ENCODE measurements around the gene ZNF30.
"Not testable (repeated sequence)": the region's sequence is repeated elsewhere in the genome, so short reads cannot be mapped to it uniquely, and the experiment has no call there.

Gene ZNF30

GRCh38 chr19:34926685-34927375 lies at the start of gene ZNF30:
TSS of gene ZNF30 (plus strand) at chr19:34926903. CDS start at chr19:34929948, 3,045 bp downstream.
- peak; percentile 93 for DNase-seq (ENCODE audit: low spot score)

- DNase-seq (ENCODE audit: low spot score): no peak
Observed at GRCh38 chr19:34879563-34879962, 47.1 kb upstream of the ZNF30 start.

- no peak for DNase-seq (ENCODE audit: low spot score)
Observed at GRCh38 chr19:34880034-34880433, 46.7 kb upstream of the ZNF30 start.

- no peak for DNase-seq (ENCODE audit: low spot score)
Observed at GRCh38 chr19:34881982-34882381, 44.7 kb upstream of the ZNF30 start.

DNA sequence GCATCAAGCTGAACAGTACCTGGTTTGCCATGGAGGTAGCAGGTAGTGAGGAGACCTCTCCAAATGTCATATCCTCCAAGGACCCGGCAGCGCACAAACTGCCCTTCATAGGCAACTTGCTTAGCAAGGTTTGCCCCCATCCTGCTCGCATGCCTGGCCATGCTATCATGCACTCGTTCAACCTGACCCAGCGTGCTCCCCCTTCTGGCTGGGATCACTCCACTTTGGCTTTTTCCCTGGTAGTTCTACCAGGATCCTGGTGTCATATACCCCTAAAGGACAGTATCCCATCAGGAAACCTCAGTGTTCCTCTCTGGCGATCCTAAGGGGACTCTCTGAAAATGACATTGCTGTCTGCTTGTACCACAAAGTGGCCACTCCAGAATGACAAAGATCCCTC lies 38.6 kb upstream of the ZNF30 start:
- DNase-seq (ENCODE audit: low spot score): no peak

GRCh38 chr19:34900245-34900644 lies 26.5 kb upstream of the ZNF30 start:
- DNase-seq (ENCODE audit: low spot score): no peak

DNA sequence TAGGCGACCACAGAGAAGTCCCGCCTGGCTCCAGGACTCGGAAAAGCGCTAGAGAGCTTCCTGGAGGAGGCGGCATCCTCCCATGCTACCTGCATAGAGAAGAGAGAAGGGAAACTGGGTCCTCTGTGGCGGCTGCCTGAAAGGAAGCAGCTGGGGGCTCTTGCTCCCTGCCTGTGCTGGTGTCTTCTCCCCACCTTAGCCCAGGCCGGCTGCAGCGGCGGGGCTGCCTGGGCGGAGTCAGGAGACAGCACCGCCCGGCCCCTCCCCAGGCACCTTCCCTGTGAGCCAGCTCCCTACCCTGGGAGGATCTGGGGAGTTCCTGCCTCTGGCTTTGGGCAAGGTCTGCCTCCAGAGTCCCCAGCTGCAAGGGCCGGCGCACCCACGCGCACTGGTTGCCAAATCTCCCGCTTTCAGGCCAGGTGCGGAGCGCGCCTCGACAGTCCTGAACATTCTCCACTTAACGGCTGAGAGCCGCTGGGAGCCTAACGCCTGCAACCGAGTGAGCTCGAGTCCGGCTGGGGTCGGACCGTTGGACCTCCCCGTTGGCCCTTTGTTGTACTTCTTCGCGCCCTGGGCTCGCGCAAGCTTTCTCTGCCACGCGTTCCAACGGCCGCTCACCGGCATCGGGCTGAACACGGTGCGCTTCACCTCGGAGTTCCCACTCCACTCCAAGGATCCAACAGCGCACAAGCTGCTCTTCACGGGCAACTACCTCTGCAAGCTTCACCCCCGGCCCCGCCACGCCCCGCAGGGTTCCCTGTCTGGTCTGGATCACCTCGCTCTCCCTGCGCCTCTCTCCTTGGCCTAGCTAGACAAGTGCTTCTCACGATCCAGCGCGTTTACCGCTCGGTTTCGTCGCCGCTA lies 21.8 kb upstream of the ZNF30 start:
- no peak for DNase-seq (ENCODE audit: low spot score)

DNA sequence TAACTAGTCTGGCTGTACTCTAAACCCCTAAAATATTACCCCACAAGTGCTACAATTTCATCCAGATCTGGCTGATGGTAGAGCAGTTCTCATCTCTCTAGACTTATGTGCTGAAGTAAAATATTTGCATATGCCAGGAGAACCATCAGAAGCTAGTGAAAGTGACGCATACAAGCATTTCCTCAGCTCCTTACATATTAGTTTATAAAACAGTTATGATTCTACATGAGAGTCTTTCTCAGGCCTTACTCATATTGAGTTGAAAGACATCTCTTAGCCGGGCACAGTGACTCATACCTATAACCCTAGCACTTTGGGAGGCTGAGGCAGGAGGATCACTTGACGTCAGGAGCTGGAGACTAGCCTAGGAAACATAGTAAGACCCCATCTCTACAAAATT lies 15.9 kb upstream of the ZNF30 start:
- no peak for DNase-seq (ENCODE audit: low spot score)

DNA sequence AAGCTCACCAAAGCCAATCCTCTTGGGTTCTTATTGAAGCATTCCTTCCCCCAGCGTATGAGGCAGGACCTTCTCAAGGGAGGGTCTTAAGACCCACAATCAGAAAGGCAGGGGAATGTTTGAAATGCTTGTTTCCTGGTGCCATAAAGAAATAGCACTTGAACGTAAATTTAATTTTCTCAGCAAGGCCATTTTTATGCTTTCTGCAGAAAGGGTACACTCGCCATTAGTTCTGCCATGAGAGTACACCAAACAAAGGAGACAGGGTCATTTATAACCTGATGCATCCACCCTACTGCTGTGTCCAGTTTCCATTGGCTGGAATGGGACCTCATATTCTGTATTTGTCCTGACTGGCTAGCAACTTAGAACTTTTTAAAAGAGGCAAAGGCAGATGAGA lies 9.6 kb upstream of the ZNF30 start:
- not testable (repeated sequence) for DNase-seq (ENCODE audit: low spot score)

- no peak for DNase-seq (ENCODE audit: low spot score)
Observed at GRCh38 chr19:34918190-34918589, 8.5 kb upstream of the ZNF30 start.

DNA sequence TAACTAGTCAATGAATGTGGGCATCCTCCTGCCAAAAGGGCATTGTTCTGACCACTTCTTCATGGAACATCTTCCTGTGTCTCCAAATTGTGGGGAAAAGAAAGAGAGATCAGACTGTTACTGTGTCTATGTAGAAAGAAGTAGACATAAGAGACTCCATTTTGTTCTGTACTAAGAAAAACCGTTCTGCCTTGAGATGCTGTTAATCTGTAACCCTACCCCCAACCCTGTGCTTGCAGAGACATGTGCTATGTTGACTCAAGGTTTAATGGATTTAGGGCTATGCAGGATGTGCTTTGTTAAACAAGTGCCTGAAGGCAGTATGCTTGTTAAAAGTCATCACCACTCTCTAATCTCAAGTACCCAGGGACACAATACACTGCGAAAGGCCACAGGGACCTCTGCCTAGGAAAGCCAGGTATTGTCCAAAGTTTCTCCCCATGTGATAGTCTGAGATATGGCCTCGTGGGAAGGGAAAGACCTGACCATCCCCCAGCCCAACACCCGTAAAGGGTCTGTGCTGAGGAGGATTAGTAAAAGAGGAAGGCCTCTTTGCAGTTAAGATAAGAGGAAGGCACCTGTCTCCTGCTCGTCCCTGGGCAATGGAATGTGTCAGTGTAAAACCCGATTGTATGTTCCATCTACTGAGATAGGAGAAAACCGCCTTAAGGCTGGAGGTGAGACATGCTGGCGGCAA lies 6.5 kb upstream of the ZNF30 start:
- DNase-seq (ENCODE audit: low spot score): not testable (repeated sequence)

DNA sequence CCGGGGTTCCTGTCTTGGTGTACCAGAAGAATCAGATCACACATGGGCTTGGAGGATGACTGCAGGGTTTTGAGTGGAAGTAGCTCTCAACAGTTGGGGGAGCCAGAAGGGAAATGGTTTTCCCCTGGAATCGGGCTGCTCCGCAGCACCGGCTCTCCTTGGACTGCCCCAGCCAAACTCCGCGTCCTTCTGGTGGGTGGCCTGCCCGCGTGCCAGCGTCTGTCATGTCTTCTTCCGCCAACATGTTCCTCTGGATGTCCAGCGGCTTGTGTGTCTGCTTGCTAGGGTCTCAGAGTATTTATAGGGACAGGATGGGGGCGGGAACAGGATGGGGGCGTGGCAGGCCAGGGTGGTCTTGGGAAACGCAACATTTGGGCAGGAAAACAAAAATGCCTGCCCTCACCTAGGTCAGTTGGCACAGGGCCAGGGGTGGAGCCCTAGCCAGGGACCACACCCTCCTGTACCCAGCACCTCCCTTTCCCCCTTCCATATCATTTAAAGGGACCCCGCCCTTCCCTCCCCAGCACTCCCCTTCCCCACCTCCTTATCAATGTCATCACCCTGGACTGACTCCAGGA lies 1.3 kb upstream of the ZNF30 start:
- no peak for DNase-seq (ENCODE audit: low spot score)

DNA sequence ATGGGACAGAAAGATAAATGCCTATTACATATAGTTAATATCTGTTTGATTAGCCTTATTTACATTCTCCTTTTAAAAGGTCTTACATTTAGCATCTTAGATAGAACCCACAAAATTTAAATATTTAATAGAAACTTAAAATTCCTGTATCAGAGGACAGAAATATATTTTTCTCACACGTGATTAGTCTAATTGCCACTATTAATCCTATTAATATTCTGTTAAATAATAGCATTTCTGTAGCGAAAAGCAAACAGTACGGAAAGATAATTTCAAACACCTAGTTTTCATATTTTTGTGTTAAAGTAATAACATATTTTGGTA lies 380 bp upstream of the ZNF30 start:
- no peak for DNase-seq (ENCODE audit: low spot score)

DNA sequence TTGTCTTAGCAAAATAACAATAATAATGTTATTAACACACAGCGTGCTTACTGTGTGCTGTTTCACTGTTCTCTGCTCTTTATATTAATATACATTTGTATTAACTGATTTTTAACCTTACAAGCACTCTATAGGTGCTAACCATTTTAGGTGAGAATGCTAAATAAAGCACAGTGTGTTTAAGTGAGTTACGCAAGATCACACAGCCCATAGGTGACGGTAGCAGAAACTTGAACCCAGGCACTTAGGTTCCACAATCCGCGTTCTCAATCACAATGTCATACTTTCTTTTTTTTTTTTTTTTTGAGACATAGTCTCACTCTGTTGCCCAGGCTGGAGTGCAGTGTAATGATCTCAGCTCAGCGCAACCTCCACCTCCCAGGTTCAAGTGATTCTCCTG lies 5.8 kb downstream of the ZNF30 start:
- no peak for DNase-seq (ENCODE audit: low spot score)

DNA sequence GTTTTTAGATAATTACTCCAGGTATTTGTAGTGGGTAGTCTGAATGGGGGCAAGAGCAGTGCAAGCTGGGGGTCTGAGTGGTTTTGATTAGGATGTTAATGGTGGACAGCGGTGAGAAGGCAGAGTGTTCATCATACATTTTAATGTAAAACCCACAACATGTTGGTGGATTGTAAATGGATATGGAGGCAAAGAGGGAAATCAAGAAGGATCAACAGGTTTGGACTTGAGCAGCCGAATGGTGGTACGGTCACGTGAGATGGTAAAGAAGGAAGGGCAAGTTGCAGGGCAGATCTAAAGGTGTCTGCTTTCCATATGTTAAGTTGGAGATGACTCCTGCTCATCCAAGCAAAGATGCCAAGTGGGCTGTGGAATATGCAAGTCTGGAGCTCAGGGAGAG lies 9.5 kb downstream of the ZNF30 start:
- DNase-seq (ENCODE audit: low spot score): no peak

- no peak for DNase-seq (ENCODE audit: low spot score)
Observed at GRCh38 chr19:34938886-34939285, 12.2 kb downstream of the ZNF30 start.

- no peak for DNase-seq (ENCODE audit: low spot score)
Observed at GRCh38 chr19:34943861-34944573, 17.3 kb downstream of the ZNF30 start.

DNA sequence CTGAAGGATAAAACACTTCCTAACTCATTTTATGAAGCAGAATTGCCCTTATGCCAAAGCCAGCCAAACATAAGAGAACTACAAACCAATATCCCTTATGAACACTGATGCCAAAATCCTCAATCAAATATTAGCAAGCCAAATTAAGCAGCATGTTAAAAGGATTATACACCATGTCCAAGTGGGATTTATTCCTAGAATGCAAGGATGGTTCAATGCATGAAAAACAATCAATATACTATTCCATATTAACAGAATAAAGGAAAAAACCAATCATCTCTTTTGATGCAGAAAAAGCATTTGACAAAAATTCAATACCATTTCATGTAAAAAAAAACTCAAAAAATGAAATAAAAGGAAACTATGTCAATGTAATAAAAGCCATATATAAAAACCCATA lies 26.4 kb downstream of the ZNF30 start:
- no peak for DNase-seq (ENCODE audit: low spot score)

DNA sequence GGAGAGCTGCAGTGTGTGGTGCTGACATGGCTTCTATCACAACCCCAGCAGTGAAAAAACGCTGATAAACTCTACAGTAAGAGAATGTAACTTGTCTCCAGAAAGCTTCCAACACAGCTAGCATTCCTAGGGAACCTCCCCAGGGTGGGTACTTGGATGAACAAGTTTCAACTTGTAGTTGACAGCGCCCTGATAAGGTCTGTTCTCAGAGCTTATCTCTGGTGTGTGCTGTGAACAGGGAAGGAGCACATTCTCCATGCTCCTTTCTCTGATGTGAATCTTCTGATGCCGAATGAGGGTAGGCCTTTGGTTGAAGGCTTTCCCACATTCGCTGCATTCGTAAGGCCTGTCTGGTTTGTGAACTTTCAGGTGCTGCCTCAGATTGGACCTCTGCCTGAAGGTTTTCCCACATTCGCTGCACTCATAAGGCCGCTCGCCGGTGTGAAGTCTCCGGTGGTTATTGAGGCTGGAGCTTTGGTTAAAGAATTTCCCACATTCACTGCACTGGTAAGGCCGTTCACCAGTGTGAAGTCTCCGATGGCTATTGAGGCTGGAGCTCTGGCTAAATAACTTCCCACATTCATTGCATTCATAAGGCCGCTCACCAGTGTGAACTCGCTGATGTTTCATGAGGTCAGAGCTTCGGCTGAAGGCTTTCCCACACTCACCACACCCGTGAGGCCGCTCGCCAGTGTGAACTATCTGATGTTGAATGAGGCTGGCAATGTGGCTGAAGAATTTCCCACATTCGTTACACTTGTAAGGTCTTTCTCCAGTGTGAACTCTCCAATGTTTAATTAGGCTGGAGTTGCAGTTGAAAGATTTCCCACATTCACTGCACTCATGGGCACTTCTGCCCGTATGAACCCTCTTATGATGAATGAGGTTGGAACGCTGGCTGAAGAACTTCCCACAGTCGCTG lies 31.4 kb downstream of the ZNF30 start:
- DNase-seq (ENCODE audit: low spot score): no peak

GRCh38 chr19:34959021-34959420 lies 32.3 kb downstream of the ZNF30 start:
- no peak for DNase-seq (ENCODE audit: low spot score)
